ENCODE measurements around the gene PACSIN2. TPM values are rescaled to one million over a fixed set of nuclear protein-coding genes. Genes with fewer than 3 reads are reported as not detected.

The PACSIN2 gene
- total RNA-seq, 1 donor from 2014 or later: 56.6 TPM

DNA sequence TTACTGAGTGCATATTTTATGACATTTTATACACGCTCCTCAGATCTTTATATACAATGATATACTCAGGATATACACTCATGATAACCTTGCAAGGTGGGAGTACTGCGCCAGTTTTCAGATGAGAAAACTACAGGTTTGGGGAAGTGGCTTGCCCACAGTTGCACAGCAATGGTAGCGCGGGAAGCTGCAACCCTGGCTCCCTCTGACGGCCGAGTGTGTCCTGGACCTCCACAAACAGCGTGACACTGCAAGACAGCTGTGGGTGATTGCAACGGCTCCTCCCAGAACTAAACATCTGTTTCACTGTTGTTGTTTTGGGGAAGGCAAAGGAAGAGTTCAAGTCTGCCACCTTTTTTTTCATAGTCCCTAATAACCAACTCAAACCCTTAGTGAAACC, 47.0 kb downstream of the PACSIN2 start:
- no peak overlapping the region for H3K4me3 Mint-ChIP-seq
- H3K4me1 Mint-ChIP-seq: peaks cover 28% of the 10 kb centered on the region
- no peak overlapping the region for H3K27ac Mint-ChIP-seq
- no peaks in the 10 kb centered on the region for H3K27me3 Mint-ChIP-seq (ENCODE audit: low read depth)
- H3K9me3 Mint-ChIP-seq: peaks cover 3% of the 10 kb centered on the region
- H3K36me3 Mint-ChIP-seq: peaks cover 28% of the 10 kb centered on the region
- TF ChIP-seq CTCF (IDR thresholded peaks at IDR 0.05; ENCODE audit: unreplicated experiment): no peak
- DNase-seq (ENCODE audit: low spot score in 2 of 2, unreplicated experiment in 2 of 2): no peak

DNA sequence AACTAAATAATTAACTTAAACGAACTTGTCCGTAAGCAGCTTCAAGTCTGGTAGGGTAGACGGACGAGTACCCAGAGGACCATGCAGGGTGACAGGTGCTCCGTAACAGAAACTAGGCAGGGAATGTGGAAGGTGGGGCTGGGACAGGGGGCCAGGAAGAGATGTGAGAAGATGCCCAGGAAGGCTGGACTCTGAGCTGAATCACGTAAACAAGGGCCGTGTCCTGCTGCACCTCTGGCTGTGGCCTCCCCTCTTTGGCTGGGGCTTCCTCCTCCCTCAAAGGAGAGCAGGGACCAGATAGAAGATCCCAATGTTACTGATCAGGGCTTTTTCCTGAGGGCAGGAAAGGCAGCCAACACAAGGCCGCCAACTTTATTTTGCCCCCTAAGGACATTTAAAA, 47.9 kb downstream of the PACSIN2 start:
- Mint-ChIP-seq H3K27me3 (ENCODE audit: low read depth) (no peaks in the 10 kb centered on the region), H3K4me3 (no peak overlapping the region), H3K9me3 (peaks cover 1% of the 10 kb centered on the region), H3K4me1 (peaks cover 28% of the 10 kb centered on the region), H3K27ac (peak overlapping the region; percentile 22), H3K36me3 (peaks cover 26% of the 10 kb centered on the region)
- DNase-seq (ENCODE audit: low spot score in 2 of 2, unreplicated experiment in 2 of 2): no peak
- TF ChIP-seq CTCF (IDR thresholded peaks at IDR 0.05; ENCODE audit: unreplicated experiment): no peak

GRCh38 chr22:42966497-42966896, 48.5 kb downstream of the PACSIN2 start:
- no peak for TF ChIP-seq CTCF (IDR thresholded peaks at IDR 0.05; ENCODE audit: unreplicated experiment)
- Mint-ChIP-seq H3K36me3 (peaks cover 24% of the 10 kb centered on the region), H3K4me3 (no peak overlapping the region), H3K27ac (peak overlapping the region; percentile 22), H3K4me1 (peaks cover 33% of the 10 kb centered on the region), H3K9me3 (no peaks in the 10 kb centered on the region), H3K27me3 (ENCODE audit: low read depth) (no peaks in the 10 kb centered on the region)
- no peak for DNase-seq (ENCODE audit: low spot score in 2 of 2, unreplicated experiment in 2 of 2)

- DNase-seq (ENCODE audit: low spot score in 2 of 2, unreplicated experiment in 2 of 2): no peak
- Mint-ChIP-seq H3K36me3 (peaks cover 14% of the 10 kb centered on the region), H3K9me3 (no peaks in the 10 kb centered on the region), H3K4me1 (peaks cover 44% of the 10 kb centered on the region), H3K4me3 (no peak overlapping the region), H3K27me3 (ENCODE audit: low read depth) (no peaks in the 10 kb centered on the region), H3K27ac (no peak overlapping the region)
- TF ChIP-seq CTCF (IDR thresholded peaks at IDR 0.05; ENCODE audit: unreplicated experiment): no peak
Observed at GRCh38 chr22:42964994-42965699, 49.8 kb downstream of the PACSIN2 start.

DNA sequence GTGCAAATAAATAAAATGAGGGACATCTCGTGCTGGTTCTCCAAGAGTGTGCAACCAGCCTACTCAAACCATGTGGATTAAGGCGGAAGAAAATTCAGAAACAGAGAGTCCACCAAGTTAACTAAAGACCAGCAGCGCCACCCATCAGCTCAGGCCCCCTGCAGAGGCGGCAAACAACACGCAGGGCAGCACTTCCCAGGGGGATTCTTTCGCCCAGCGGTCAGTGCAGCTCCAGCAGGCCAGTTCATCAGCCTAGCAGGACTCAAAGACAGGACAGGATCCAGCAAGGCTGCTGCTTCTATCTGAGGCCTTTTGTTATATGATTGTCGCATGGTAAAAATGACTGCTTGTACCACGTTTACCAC, 51.7 kb downstream of the PACSIN2 start:
- Mint-ChIP-seq H3K9me3 (no peaks in the 10 kb centered on the region), H3K27ac (peak overlapping the region; percentile 42), H3K4me1 (peaks cover 63% of the 10 kb centered on the region), H3K4me3 (no peak overlapping the region), H3K27me3 (ENCODE audit: low read depth) (no peaks in the 10 kb centered on the region), H3K36me3 (peaks cover 9% of the 10 kb centered on the region)
- DNase-seq (ENCODE audit: low spot score in 2 of 2, unreplicated experiment in 2 of 2): no peak
- TF ChIP-seq CTCF (IDR thresholded peaks at IDR 0.05; ENCODE audit: unreplicated experiment): no peak

Data from mesothelial cell of epicardium (in vitro differentiated cells).